H7 (cell line): ENCODE data around the gene FHL1. TPM values are rescaled to one million over a fixed set of nuclear protein-coding genes. Genes with fewer than 3 reads are reported as not detected.
A peak's percentile ranks its signal among the peaks of the same experiment; 100 is the strongest.

Experiments used
- DNase-seq: peaks from one replicate; pipeline ENCODE4 v3.0.0; 2012
- H3K27me3 ChIP-seq: 2 replicates; pipeline ENCODE4 v1.6.0; 2011; ENCODE audit warnings: mild to moderate bottlenecking, low read length; ENCODE audit not compliant: control insufficient read depth, insufficient read depth
- H3K36me3 ChIP-seq: replicated peaks from 2 replicates; pipeline ENCODE4 v1.5.1; 2011; ENCODE audit warnings: low read length; ENCODE audit not compliant: control insufficient read depth, insufficient read depth
- H3K4me3 ChIP-seq: 2 replicates; pipeline ENCODE4 v1.5.1; 2011; ENCODE audit warnings: low read depth, mild to moderate bottlenecking, control low read depth, low read length, moderate library complexity; ENCODE audit not compliant: insufficient read depth
- total RNA-seq: library from RNA; depleted of rRNA; stranded (reverse); fragments of >200 nt; shearing (Covaris generic); gene quantifications from 2 replicates; pipeline ENCODE4 v1.2.3, GENCODE V29; 2014

Gene FHL1
- total RNA-seq, 1 experiment from 2014 or later: 11.4 TPM

DNA sequence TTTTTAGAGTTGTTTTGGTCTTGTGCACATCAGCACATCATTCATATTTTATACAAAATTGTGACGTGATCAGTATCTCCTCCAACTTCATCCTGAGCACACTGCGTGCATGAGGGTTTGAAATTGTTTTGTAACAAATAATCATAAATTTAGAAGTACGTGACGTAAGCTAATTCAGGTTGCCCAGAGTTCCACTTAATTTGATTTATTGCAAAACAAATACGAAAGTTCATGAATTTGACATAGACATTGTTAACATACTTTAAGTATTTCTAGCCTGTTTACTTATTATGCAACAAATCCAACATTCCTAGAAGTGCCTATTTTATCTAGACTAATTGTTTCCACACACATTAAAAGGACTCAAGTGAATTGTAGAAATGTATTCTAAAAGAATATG is 55.6 kb downstream of the FHL1 start:
- no peaks in the 10 kb centered on the region for H3K27me3 ChIP-seq
- H3K36me3 ChIP-seq: no peaks in the 10 kb centered on the region
- H3K4me3 ChIP-seq: no peak overlapping the region
- DNase-seq: no peak

GRCh38 chrX:136203438-136203837 is 56.1 kb downstream of the FHL1 start:
- H3K36me3 ChIP-seq: no peaks in the 10 kb centered on the region
- H3K4me3 ChIP-seq: no peak overlapping the region
- no peaks in the 10 kb centered on the region for H3K27me3 ChIP-seq
- DNase-seq: no peak

DNA sequence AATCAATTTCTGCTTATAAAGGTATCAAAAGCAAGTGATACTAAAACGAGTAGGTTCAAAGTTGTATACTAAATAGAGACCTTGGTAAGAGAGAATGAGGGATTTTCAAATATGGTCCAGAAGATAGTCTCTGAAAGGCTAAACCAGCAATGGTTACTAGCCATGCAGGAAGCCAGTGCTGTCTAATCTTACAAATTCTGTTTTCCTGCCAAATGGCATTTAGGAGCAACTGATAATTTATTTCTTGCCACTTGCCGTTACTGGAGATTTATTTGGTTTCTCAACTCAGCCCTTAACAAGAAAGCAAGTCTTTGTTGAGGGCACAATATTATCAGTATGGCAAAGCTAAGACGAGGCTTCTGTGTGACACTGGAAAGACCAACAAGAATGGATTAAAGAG is 56.6 kb downstream of the FHL1 start:
- Histone ChIP-seq H3K36me3 (no peaks in the 10 kb centered on the region), H3K27me3 (no peaks in the 10 kb centered on the region), H3K4me3 (no peak overlapping the region)
- no peak for DNase-seq

DNA sequence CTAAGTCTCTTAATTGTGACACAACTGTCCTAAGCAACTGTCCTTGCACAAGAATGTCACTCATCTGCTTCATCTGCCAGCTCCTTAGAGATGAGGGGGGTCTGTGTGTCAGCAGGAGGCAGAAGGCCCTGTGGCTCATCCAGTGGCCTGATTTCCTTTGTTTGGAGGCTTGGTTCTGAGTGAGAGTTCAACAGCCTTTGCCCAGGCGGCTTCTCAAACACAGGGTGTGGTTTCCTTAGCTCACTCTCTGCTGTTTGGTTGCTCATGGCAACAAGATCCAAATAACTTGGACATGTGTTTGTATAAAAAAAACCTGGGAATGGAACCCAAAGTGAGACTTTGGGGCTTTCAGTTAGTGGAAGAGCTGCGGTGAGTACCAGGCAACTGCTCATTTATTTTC is 57.2 kb downstream of the FHL1 start:
- H3K4me3 ChIP-seq: no peak overlapping the region
- H3K27me3 ChIP-seq: no peaks in the 10 kb centered on the region
- no peaks in the 10 kb centered on the region for H3K36me3 ChIP-seq
- DNase-seq: no peak

- Histone ChIP-seq H3K27me3 (no peaks in the 10 kb centered on the region), H3K36me3 (no peaks in the 10 kb centered on the region), H3K4me3 (no peak overlapping the region)
- DNase-seq: no peak
Measured at GRCh38 chrX:136205882-136206380, 58.6 kb downstream of the FHL1 start.

DNA sequence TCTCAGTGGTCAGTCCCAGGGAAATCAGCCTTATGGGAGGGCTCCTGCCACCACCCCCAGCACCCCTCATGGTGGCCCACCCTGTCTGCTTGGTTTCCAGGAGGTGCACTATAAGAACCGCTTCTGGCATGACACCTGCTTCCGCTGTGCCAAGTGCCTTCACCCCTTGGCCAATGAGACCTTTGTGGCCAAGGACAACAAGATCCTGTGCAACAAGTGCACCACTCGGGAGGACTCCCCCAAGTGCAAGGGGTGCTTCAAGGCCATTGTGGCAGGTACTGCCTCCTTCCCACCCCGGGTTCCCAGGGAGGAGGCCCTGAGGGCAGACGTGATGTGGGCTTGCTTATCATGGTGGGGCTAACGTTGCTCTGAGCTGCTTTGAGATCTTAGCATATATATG is 59.6 kb downstream of the FHL1 start:
- Histone ChIP-seq H3K4me3 (no peak overlapping the region), H3K36me3 (no peaks in the 10 kb centered on the region), H3K27me3 (no peaks in the 10 kb centered on the region)
- no peak for DNase-seq

DNA sequence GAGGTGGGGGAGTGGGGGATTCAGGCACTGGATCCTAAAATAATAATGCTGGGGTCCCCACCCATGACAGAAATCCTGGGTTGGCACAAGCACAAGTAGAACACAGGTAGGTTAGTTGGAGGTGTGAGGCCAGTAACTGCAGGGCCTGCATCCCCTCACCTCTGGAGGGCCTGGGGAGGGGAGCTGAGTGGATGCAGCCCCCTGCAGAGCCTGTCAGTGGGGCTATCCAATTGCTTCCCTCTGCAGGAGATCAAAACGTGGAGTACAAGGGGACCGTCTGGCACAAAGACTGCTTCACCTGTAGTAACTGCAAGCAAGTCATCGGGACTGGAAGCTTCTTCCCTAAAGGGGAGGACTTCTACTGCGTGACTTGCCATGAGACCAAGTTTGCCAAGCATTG is 60.2 kb downstream of the FHL1 start:
- no peaks in the 10 kb centered on the region; the same call in 1 of the 2 replicates for H3K36me3 ChIP-seq
- H3K4me3 ChIP-seq: no peak overlapping the region
- DNase-seq: no peak
- no peaks in the 10 kb centered on the region for H3K27me3 ChIP-seq

GRCh38 chrX:136209016-136209738 is 61.8 kb downstream of the FHL1 start:
- H3K36me3 ChIP-seq: no peaks in the 10 kb centered on the region; the same call in 1 of the 2 replicates
- no peaks in the 10 kb centered on the region for H3K27me3 ChIP-seq
- DNase-seq: peak; percentile 70
- H3K4me3 ChIP-seq: no peak overlapping the region

GRCh38 chrX:136209751-136210150 is 62.4 kb downstream of the FHL1 start:
- no peak for DNase-seq
- Histone ChIP-seq H3K27me3 (no peaks in the 10 kb centered on the region), H3K36me3 (no peaks in the 10 kb centered on the region; the same call in 1 of the 2 replicates), H3K4me3 (no peak overlapping the region)

- DNase-seq: no peak
- no peaks in the 10 kb centered on the region for H3K27me3 ChIP-seq
- H3K4me3 ChIP-seq: no peak overlapping the region
- H3K36me3 ChIP-seq: no peaks in the 10 kb centered on the region; the same call in 1 of the 2 replicates
Measured at GRCh38 chrX:136210243-136210642, 62.9 kb downstream of the FHL1 start.

- Histone ChIP-seq H3K36me3 (no peaks in the 10 kb centered on the region; the same call in 1 of the 2 replicates), H3K4me3 (no peak overlapping the region), H3K27me3 (no peaks in the 10 kb centered on the region)
- no peak for DNase-seq
Measured at GRCh38 chrX:136210806-136211205, 63.5 kb downstream of the FHL1 start.

GRCh38 chrX:136211766-136212556 is 64.6 kb downstream of the FHL1 start:
- Histone ChIP-seq H3K27me3 (no peaks in the 10 kb centered on the region), H3K4me3 (no peak overlapping the region), H3K36me3 (no peaks in the 10 kb centered on the region; the same call in 1 of the 2 replicates)
- no peak for DNase-seq

GRCh38 chrX:136212557-136213111 is 65.3 kb downstream of the FHL1 start:
- Histone ChIP-seq H3K27me3 (no peaks in the 10 kb centered on the region), H3K36me3 (no peaks in the 10 kb centered on the region; the same call in 1 of the 2 replicates), H3K4me3 (no peak overlapping the region)
- DNase-seq: no peak

DNA sequence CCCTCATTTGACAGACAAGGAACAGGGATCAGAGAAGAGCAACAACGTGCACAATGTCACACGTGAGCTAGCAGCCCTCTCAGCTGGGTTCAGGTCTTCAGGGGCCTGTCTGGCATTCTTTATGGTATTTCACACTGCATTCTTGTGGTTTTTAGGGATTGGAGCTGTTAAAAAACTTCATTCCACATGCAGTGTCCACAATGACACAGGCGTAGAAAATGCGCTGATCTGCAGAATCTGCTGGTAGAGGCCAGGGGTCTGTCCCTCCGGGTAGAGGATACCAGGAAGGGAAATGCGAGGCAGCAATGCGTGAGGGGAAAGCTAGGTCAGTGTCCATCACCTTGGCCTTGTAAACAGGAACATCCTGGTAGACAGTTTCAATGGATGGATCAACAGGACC is 67.2 kb downstream of the FHL1 start:
- DNase-seq: no peak
- Histone ChIP-seq H3K36me3 (peaks cover 2% of the 10 kb centered on the region; the same call in 1 of the 2 replicates), H3K4me3 (no peak overlapping the region), H3K27me3 (no peaks in the 10 kb centered on the region)

- H3K4me3 ChIP-seq: no peak overlapping the region
- peaks cover 4% of the 10 kb centered on the region for H3K36me3 ChIP-seq
- H3K27me3 ChIP-seq: no peaks in the 10 kb centered on the region
- no peak for DNase-seq
Measured at GRCh38 chrX:136215559-136215958, 68.2 kb downstream of the FHL1 start.
